GM12892 (cell line): ENCODE results near the gene DRG2. TPM values are rescaled to one million over a fixed set of nuclear protein-coding genes. Genes with fewer than 3 reads are reported as not detected.

Experiments
- DNase-seq: peaks from one replicate; pipeline ENCODE4 v3.0.0; 2011; ENCODE audit not compliant: insufficient read length
- FAIRE-seq: peaks from 2 replicates; lab custom pipeline; 2011; peaks lifted over from hg19 to GRCh38; lab: Jason Lieb, UNC
- POLR2A ChIP-seq: IDR thresholded peaks from 2 replicates; pipeline ENCODE4 v1.6.1; 2011; ENCODE audit warnings: low read depth, low read length, control low read depth
- POLR2AphosphoS5 ChIP-seq: IDR thresholded peaks from 2 replicates; pipeline ENCODE4 v1.6.1; 2011; ENCODE audit warnings: low read depth, low read length, control low read depth
- TAF1 ChIP-seq: IDR thresholded peaks from 2 replicates; pipeline ENCODE4 v1.6.1; 2011; ENCODE audit warnings: low read depth, mild to moderate bottlenecking, control low read depth, low read length, borderline replicate concordance
- polyA plus RNA-seq: library from polyadenylated mRNA; unstranded; fragments of >200 nt; gene quantifications from one replicate; pipeline ENCODE4 v1.2.1, GENCODE V29; 2012; ENCODE audit warnings: missing spikeins, inconsistent platforms; ENCODE audit not compliant: missing spikeins

Gene DRG2, protein sequence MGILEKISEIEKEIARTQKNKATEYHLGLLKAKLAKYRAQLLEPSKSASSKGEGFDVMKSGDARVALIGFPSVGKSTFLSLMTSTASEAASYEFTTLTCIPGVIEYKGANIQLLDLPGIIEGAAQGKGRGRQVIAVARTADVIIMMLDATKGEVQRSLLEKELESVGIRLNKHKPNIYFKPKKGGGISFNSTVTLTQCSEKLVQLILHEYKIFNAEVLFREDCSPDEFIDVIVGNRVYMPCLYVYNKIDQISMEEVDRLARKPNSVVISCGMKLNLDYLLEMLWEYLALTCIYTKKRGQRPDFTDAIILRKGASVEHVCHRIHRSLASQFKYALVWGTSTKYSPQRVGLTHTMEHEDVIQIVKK
- polyA plus RNA-seq, result 25.4 TPM

DNA sequence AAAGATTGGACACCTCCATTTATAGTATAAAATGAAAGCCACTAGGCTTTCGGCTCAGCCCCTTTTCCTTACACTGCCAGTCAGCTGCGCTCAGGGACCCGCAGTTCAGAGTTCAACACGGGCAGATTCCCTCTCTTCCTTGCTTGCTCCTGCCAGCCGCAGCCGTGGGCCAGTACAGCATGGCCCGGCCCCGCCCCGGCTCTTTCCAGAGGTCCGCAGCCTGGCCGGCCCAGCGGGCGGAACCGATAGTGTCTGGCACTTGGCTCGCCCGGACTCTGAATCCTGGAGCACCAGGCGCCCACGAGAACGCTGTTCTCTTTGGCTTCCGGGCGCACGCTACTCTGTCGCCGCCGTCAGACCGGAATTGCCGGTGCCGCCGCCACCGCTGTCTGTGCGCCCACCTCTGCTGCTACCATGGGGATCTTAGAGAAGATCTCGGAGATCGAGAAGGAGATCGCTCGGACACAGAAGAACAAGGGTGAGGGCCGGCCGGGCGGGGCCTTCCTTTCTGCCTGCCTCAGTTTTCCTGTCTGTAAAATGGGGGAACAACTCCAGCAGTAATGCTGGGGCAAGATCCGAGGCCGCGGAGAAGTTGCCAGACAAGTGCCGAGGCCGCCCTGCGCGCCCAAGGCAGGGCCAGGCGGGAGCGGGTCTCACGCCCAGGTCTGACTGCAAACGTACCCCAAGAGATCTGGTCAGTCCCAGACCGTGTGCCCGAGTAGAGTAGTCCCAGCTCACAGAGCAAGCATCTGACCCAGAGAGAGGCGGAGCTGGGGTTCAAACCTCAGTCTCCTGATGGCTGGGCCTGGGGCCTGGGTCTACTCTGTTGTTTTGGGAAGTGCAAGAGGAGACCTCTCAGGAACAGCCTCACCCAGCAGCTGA, at the start of gene DRG2:
TSS of gene DRG2 (plus strand) at position 339 of the 882 bp plus-strand sequence. CDS start at position 415, 76 bp downstream.
- FAIRE-seq (peak; percentile 95), DNase-seq (peak; percentile 94)
- TF ChIP-seq TAF1 (peak; percentile 91; the same call in 1 of the 2 replicates), POLR2A (peak; percentile 88), POLR2AphosphoS5 (peak; percentile 86)

DNA sequence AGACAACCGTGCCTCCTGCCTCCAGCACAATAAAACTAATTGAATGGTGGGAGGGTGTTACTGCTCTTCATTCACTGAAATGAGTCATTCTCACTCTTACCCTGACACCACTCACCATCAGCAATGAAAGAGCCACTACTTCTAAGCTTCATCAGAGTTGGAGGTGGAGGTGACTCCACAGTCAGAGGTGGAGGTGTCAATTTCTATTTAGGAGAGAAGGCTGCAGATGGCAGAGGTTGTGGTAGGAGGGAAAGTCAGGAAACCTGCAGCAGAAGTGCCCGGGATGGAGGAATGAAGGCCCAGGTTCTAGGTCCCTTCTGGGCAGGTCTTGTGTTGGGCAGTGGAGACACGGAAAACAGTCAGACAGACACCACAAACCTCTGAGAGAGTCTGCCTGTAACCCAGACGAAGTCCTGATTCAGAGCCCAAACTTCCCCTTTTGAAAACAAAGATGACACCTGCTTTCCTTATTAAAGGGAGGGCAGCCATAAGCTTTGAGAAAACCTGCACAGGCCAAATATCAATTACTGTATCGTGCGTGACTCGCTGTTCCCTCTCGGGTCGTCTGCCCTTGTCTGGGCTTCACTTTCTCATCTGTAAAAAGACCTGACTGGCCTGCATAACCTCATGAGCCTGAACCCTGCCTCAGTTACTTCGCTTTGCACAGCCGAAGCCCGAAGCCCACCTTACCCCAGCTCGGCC, 49.4 kb upstream of the DRG2 start:
- peak; percentile 77 for FAIRE-seq
- TF ChIP-seq POLR2AphosphoS5 (no peak), POLR2A (no peak), TAF1 (no peak)
- DNase-seq, result peak; percentile 26

DNA sequence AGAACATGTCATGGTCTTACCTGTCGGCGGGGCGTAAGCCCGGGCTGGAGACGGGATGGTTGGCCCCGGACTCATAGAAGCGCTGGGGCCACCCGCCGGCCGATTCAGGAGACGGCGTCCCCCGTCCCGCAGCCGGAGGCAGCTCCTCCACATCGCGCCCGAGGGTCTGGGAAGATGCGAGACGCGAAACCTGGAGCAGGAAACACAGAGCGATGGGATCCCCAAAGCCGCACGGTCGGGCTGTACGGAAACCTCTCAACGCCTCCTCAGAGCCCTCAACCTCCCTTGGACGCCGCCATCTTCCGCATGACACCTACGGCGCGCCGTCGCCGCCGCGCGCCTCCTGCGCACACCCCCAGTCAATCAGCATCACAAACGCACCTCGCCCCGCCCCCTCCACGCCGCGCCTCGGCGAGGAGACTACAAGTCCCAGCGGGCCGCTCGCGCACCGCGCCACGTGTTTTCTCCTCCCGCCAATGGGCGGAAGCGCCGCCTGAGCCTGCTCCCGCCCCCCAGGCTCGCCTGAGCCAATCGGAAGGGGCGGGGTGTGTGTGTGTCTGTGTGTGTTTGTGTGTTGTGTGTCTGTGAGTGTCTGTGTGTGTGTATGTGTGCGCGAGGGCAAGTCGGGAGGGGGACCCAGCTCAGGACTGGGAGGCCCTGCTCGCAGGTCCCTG, 48.8 kb upstream of the DRG2 start, which contains the start of the genes ATPAF2 and GID4:
TSS of gene ATPAF2 (minus strand) at position 308 of the 674 bp plus-strand sequence. CDS start at position 153, 155 bp downstream.
TSS of gene GID4 (plus strand) at position 548 of the 674 bp plus-strand sequence. CDS start at position 605, 57 bp downstream.
- FAIRE-seq (peak; percentile 99), DNase-seq (peak; percentile 95)
- TF ChIP-seq POLR2AphosphoS5 (peak; percentile 69; the same call in 1 of the 2 replicates), TAF1 (peak; percentile 68; the same call in 1 of the 2 replicates), POLR2A (peak; percentile 68; the same call in 1 of the 2 replicates)

DNA sequence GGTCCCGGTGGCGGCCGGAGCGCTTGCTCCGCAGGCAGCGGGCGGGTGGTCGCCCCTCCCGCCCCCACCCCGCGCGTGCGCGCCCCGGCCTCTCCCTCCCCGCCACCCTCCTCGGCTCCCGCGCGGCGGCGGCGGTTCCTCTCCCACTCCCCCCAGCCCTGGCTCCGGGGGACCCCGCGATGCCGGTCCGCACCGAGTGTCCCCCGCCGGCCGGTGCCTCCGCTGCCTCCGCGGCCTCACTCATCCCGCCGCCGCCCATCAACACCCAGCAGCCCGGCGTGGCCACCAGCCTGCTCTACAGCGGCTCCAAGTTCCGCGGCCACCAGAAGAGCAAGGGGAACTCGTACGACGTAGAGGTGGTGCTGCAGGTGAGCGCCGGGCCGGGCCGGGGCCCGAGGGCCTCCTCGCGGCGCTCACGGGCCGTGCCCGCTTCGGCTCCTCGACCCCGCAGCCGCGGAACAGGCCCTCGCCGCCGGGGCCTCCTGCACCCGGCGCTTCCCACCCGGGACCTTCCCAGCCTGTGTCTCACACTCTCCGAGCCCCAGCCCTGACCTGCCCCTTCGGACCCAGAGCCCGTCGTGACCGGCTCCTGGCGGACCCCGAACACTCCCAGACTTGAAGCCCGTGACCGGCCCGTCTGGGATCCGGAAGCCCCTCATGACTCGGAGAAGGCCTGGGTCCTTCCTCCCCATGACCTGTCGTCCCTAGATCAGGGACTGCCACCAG, 48.0 kb upstream of the DRG2 start:
- TF ChIP-seq TAF1, result no peak
- no peak for TF ChIP-seq POLR2AphosphoS5
- TF ChIP-seq POLR2A, result no peak

DNA sequence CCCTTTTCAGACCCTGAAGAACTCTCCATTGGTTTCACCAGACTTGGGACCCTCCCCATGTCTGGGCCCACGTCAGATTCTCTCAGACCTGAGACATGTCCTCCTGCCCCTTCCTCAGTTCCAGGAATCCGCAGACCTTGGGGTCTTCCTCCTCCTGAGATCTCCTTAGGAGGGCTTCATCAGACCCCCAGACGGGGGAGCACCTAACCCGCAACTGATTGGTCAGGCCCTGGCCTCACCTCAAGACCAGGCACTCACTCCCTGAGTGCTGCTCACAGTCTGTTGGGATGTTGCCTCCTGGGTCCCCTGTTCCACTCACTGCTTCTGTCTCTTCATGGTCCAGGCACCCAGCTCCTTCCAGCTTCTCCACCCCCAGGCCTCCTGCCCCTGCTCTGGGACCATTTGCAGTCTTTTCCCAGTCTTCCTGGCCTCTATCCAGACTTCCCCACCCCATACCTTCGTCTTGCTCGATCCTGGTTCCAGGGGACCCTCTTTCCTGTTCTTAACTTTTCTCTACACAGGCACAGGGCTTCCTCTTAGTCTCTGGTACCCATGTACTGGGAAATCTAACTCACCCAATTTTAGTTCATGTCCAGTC, 47.4 kb upstream of the DRG2 start:
- FAIRE-seq, result no peak
- DNase-seq, result no peak
- no peak for TF ChIP-seq POLR2A
- no peak for TF ChIP-seq TAF1
- no peak for TF ChIP-seq POLR2AphosphoS5

More for the DNA sequence above, 48.0 kb upstream of the DRG2 start:
- DNase-seq (peak; percentile 38), FAIRE-seq (no peak)

DNA sequence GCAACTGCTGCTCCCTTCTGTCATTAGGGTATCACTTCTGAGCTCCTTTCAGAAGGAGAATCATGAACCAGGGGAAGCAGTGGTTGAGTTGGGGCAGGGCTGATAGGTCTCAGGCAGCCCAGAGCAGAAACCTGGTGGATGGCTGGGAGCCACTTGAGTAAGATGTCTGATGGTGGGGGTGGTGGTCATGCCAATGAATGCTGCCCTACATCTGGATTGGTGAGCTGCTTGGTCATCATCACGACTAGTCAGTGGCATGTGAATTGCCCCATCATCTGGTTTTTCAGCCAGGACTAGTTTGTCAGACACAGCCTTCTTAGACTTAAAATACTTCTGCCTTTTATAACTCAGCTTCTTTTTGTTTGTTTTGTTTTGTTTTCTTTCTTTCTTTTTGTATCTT, 46.0 kb upstream of the DRG2 start:
- no peak for TF ChIP-seq TAF1
- TF ChIP-seq POLR2A, result no peak
- no peak for TF ChIP-seq POLR2AphosphoS5
- no peak for FAIRE-seq
- DNase-seq, result no peak

DNA sequence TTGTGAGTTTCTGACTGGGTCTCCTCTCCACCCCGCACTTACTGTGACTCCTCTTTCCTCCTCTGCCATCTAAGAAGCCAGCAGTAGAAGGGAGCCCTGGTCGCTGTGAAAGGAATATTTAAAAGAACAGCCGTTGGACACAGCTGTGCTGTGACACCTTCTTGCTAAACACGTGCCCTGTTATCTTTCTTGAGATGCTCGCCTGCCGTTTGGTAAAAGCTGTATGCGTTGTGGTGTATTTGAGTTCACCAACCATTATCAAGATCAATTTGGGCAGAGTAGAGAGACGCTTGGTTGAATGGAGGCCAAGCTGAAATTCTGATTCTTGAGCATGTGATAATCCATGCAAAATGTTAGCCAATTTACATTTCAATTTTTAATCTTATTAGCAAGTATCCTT, 44.8 kb upstream of the DRG2 start:
- FAIRE-seq (no peak), DNase-seq (no peak)
- TF ChIP-seq POLR2A (no peak), TAF1 (no peak), POLR2AphosphoS5 (no peak)

DNA sequence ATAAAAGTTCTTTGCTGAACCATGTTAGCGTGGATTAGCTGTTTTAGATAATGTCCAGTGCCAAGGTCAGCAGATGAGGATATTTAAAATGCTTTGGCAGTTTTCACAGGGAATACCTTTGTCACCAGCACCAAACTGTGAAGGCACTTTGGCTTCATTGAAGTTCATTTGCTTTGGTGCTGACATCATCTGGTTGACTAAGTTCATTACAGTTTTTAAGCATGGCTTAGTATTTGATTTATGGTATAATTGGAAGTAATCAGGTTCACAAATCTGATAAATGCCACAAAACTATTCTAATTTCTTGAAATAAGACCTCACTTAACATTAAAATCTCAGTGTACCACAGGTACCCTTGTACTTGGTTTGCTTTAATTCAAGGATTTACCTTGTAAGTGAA, 44.3 kb upstream of the DRG2 start:
- DNase-seq (no peak), FAIRE-seq (peak; percentile 9)
- TF ChIP-seq POLR2AphosphoS5 (no peak), POLR2A (no peak), TAF1 (no peak)

DNA sequence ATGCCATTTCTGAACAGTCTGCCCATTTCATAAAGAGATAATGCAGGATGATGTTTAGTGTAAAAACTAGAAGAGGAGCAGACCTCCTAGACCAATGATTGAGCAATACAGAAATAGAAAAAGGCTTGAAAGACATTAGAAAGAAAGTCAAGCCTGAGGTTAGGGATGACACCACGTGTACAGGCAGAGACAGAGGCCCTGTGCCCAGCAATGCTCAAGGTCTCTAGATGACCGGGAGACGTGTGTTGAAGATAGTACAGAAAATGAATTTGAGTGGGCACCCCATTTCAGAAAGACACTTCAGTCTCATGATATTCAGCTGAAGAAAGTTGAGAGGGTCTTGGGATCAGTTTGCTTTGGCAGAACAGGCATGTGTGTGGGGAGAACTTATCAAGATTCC, 43.1 kb upstream of the DRG2 start:
- TF ChIP-seq POLR2AphosphoS5, result no peak
- TF ChIP-seq POLR2A, result no peak
- FAIRE-seq (no peak), DNase-seq (no peak)
